NCI-H460 (cell line): ENCODE results near the gene MSS51. TPM values are rescaled to one million over a fixed set of nuclear protein-coding genes. Genes with fewer than 3 reads are reported as not detected.
"Not testable (repeated sequence)": the region's sequence is repeated elsewhere in the genome, so short reads cannot be mapped to it uniquely, and the experiment has no call there.

ENCODE experiments used
- DNase-seq: peaks from one replicate; pipeline ENCODE4 v3.0.0-alpha.2; 2016; ENCODE audit warnings: low read depth; ENCODE audit errors: extremely low read depth
- total RNA-seq: library from RNA; depleted of rRNA; stranded (reverse); fragments of >200 nt; shearing (Covaris generic); gene quantifications from 2 replicates; pipeline ENCODE4 v1.2.3, GENCODE V29; 2014

The MSS51 gene
- total RNA-seq, 1 experiment from 2014 or later: 1.0 TPM

DNA sequence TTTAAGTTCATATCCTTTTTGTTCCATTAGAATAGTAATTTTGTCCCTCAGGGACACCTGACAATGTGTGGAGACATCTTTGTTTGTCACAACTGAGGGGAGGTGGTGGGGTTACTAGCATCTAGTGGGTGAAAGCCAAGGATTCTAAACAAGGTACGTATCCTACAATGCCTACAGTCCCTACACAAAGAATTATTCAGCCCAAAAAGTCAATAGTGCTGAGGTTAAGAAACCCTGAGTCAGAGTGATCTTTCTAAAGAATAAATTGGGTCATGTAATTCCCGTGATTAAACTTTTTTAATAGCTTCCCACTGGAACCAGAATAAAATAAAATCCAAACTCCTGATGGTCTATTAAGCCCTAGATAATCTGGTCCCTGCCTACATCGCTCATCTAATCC, 16.8 kb downstream of the MSS51 start:
- DNase-seq: no peak

DNA sequence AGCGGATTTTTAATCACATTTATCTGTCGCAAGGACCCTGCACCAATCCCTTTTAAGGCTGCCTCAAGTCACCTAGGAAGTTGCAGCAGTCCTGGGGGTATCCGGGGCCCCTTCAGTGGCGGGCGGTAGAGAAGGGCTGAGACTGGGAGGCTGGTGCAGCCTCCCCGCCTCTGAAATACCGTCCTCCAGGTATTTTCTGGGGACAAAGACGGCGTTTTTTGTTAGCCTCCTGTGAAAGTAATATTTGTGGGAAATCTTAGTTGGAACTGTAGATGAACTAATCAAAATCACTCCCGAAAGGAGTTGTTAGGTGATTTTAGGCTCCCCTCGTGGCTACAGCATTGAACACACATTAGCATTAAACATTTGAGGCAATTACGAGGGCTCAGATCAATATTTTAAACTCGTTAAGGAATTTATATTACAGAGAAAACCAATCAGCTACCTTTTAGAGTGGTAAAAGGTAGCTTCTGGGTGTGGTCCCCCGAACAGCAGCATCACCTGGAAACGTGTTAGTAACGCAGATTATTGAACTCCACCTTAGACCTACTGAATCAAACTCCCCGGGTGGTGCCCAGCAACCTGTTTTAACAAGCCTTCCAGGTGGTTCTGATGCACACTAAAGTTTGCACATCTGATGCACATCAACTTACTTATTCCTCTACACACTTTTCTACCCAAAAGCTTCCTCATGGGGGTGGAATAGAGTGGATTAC, 19.0 kb downstream of the MSS51 start:
- no peak for DNase-seq

DNA sequence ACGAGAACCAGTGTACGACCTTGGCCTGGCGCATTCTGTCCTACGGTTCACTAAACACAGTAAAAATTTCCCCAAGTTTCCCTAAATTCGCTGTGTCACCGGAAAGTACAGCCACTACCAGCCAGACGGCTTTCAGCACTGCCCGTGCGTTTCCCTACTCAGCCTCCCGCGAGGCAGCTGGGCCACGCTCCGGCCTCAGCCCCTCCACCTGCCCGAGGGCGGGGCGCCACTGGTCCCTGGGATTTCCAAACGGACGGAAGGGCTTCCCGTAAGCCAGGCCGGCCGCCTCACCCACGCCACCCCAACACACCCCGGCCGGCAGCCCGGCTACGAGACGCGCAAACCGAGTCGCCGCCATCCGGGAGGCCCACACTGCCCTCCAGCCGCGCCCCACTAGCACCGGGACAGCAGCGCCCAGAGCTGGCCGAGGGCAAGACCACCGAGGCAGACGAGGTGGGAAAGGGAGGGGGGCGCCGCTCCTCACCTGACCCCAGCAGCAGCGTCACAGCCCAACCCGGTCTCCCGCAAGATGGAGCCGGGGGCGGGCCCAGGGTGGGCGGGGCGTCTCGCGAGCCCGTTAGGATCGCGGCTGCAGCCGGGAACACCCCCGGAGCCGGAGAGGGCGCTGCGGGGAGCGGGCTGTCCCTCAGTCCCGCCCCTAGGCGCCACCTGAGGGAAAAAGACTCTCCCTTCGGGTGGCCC, 19.7 kb downstream of the MSS51 start, which contains the start of gene ANXA7:
Gene ANXA7, minus strand, starts transcription at position 531 of the 702 bp plus-strand sequence. CDS start 13,202 bp downstream, outside the sequence.
- peak; percentile 84 for DNase-seq

GRCh38 chr10:73413108-73413527, 20.2 kb downstream of the MSS51 start:
- DNase-seq: peak; percentile 25

- DNase-seq: no peak
Observed at GRCh38 chr10:73410897-73411296, 22.5 kb downstream of the MSS51 start.

GRCh38 chr10:73408978-73409521, 24.3 kb downstream of the MSS51 start:
- no peak for DNase-seq

DNA sequence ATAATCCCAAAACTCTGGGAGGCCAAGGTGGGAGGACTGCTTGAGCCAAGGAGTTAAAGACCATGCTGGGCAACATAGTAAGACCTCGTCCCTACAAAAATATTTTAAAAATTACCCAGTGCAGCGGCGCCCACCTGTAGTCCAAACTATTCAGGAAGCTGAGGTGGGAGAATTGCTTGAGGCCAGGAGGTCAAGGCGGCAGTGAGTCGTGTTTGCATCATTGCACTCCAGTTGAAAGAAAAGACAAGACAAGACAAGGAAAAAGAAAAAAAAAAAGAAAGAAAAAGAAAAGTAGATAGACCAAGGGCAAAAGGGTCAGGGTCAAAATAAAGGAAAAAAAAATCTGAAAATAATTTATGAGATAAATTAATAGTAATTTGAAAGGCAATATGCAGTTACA, 25.3 kb downstream of the MSS51 start:
- DNase-seq: no peak

DNA sequence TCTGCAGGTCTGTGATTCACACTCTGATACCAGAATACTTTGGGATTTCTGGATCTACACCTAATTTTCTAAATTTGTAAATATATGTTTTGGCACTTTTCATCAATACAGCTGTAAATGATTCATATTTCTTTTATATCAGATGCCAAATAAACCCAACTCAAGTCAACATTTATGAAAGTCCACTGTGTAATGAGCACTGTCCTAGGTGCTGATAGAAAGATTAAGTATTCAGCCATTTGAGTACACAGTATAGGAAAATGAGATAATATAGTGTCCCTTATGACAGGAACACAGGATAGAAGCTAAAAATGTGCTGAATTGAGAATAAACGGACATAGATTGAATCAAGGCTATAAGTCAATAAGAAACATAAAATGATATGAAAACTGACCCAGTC, 25.9 kb downstream of the MSS51 start:
- no peak for DNase-seq

GRCh38 chr10:73406846-73407245, 26.5 kb downstream of the MSS51 start:
- DNase-seq: no peak

- DNase-seq: no peak
Observed at GRCh38 chr10:73405556-73405955, 27.8 kb downstream of the MSS51 start.

GRCh38 chr10:73404690-73405089, 28.7 kb downstream of the MSS51 start:
- no peak for DNase-seq

GRCh38 chr10:73401636-73402035, 31.7 kb downstream of the MSS51 start:
- DNase-seq: no peak

- no peak for DNase-seq
Observed at GRCh38 chr10:73399063-73399462, 34.3 kb downstream of the MSS51 start.

DNA sequence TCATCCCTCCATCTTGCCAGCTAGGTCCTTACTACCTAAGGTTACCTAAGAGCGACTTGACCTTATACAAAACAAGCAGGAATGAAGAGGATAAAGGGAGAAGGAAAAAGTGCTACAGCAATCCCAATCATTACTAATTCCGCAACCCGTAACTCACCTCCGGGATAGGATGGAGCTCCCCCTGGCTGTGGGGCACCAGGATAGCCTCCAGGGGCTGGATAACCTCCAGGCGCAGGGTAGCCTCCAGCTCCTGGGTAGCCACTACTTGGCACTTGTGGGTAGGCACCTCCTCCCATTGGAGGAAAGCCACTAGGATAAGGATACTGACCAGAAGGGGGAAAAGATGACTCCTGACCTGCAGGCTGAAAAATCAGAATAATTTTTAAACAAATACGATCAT, 35.3 kb downstream of the MSS51 start:
- no peak for DNase-seq

GRCh38 chr10:73394325-73394724, 39.0 kb downstream of the MSS51 start:
- not testable (repeated sequence) for DNase-seq

- DNase-seq: no peak
Observed at GRCh38 chr10:73388228-73388627, 45.1 kb downstream of the MSS51 start.

DNA sequence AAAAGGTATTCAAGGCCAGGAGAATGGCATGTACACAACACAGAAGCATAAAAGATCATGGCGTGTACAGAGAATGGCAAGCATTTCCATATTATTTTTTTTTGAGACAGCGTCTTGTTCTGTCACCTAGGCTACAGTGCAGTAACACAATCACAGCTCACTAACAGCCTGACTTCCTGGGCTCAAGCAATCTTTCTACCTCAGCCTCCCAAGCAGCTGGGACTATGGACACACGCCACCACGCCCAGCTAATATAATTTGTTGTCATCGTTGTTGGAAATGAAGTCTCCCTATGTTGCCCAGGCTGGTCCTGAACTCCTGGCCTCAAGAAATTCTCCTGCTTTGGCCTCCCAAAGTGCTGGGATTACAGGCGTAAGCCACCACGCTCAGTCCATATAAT, 46.8 kb downstream of the MSS51 start:
- no peak for DNase-seq

GRCh38 chr10:73379064-73379748, 54.2 kb downstream of the MSS51 start:
- DNase-seq: no peak

DNA sequence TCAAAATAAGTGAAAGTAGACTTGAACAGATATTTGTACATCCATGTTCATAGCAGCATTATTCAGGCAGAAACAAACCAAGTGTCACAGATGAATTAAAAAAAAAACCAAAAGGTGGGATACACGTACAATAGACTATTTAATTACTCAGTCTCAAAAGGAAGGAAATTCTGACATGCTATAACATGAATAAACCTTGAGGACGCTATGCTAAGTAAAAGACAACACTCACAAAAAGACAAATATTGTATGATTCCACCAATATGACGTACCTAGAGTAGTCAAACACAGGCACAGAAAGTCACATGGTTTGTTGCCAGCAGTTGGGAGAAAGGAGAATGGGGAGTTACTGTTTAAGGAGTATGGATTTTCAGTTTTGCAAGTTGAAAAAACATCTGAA, 56.7 kb downstream of the MSS51 start:
- DNase-seq: no peak
